ENCODE data around the gene ZNF839.

ZNF839 gene

GRCh38 chr14:102319351-102320032, at the start of gene ZNF839 (continued):
- TF ChIP-seq ZNF830 (tag by site-specific recombination; IDR thresholded peaks at IDR 0.05; ENCODE audit: low read depth) (no peak), ZNF658 (tag by site-specific recombination; IDR thresholded peaks at IDR 0.05) (no peak), ZNF140 (tag by site-specific recombination; IDR thresholded peaks at IDR 0.05) (no peak), ZNF768 (tag by site-specific recombination; IDR thresholded peaks at IDR 0.05) (0 out of 2 replicates have a peak, but pooled peaks have one; percentile 11), ZNF776 (tag by site-specific recombination; IDR thresholded peaks at IDR 0.05; ENCODE audit: borderline replicate concordance) (no peak), ZNF843 (tag by site-specific recombination; IDR thresholded peaks at IDR 0.05) (0 out of 2 replicates have a peak, but pooled peaks have one; percentile 31), KLF16 (tag by site-specific recombination; IDR thresholded peaks at IDR 0.05) (peak; percentile 92), ATF2 (tag by site-specific recombination; IDR thresholded peaks at IDR 0.05; ENCODE audit: low read depth) (peak; percentile 97), ZNF660 (tag by site-specific recombination; IDR thresholded peaks at IDR 0.05) (peak; percentile 85; the same call in 1 of the 2 replicates), ZNF311 (tag by site-specific recombination; IDR thresholded peaks at IDR 0.05; ENCODE audit: borderline replicate concordance) (no peak), TCF7L2 (IDR thresholded peaks at IDR 0.05; ENCODE audit: borderline replicate concordance, low read depth, low read length) (no peak), ZNF24 (tag by site-specific recombination; IDR thresholded peaks at IDR 0.05) (0 out of 2 replicates have a peak, but pooled peaks have one; percentile 43), ZNF184 (tag by site-specific recombination; IDR thresholded peaks at IDR 0.05) (peak; percentile 56; the same call in 1 of the 2 replicates), HOXC10 (CRISPR knock-in tag; IDR thresholded peaks at IDR 0.05) (no peak), ZNF747 (tag by site-specific recombination; IDR thresholded peaks at IDR 0.05) (no peak), ZNF404 (tag by site-specific recombination; IDR thresholded peaks at IDR 0.05) (no peak), ZNF132 (tag by site-specific recombination; IDR thresholded peaks at IDR 0.05; ENCODE audit: borderline replicate concordance) (no peak), ZNF777 (tag by site-specific recombination; IDR thresholded peaks at IDR 0.05; ENCODE audit: borderline replicate concordance) (no peak), HIC1 (tag by site-specific recombination; IDR thresholded peaks at IDR 0.05) (no peak), ZNF501 (tag by site-specific recombination; IDR thresholded peaks at IDR 0.05) (peak; percentile 64; the same call in 1 of the 2 replicates), IKZF3 (tag by site-specific recombination; IDR thresholded peaks at IDR 0.05) (peak; percentile 67; the same call in 1 of the 2 replicates), ZNF530 (tag by site-specific recombination; IDR thresholded peaks at IDR 0.05; ENCODE audit: low read depth) (no peak), ZNF610 (tag by site-specific recombination; IDR thresholded peaks at IDR 0.05; ENCODE audit: borderline replicate concordance) (no peak), SCRT2 (tag by site-specific recombination; IDR thresholded peaks at IDR 0.05) (no peak), ZNF335 (tag by site-specific recombination; conservative IDR thresholded peaks at IDR 0.05) (peak; percentile 92), WT1 (tag by site-specific recombination; IDR thresholded peaks at IDR 0.05) (no peak), EGR2 (tag by site-specific recombination; IDR thresholded peaks at IDR 0.05; ENCODE audit: low read depth) (no peak), ZFP37 (tag by site-specific recombination; IDR thresholded peaks at IDR 0.05) (no peak), KLF7 (tag by site-specific recombination; IDR thresholded peaks at IDR 0.05; ENCODE audit: borderline replicate concordance) (peak; percentile 87), ZSCAN23 (tag by site-specific recombination; IDR thresholded peaks at IDR 0.05) (peak; percentile 46; the same call in 1 of the 2 replicates), YY2 (tag by site-specific recombination; IDR thresholded peaks at IDR 0.05) (peak; percentile 82), ZFHX2 (tag by site-specific recombination; conservative IDR thresholded peaks at IDR 0.05) (no peak; the same call in 1 of the 2 replicates), ZNF621 (tag by site-specific recombination; IDR thresholded peaks at IDR 0.05) (no peak), ZBTB48 (tag by site-specific recombination; IDR thresholded peaks at IDR 0.05) (0 out of 2 replicates have a peak, but pooled peaks have one; percentile 47), ZNF391 (tag by site-specific recombination; IDR thresholded peaks at IDR 0.05; ENCODE audit: borderline replicate concordance, low read depth) (peak; percentile 52), SP7 (tag by site-specific recombination; IDR thresholded peaks at IDR 0.05) (peak; percentile 74), ZNF677 (tag by site-specific recombination; IDR thresholded peaks at IDR 0.05) (peak; percentile 58; the same call in 1 of the 2 replicates), ZNF221 (tag by site-specific recombination; IDR thresholded peaks at IDR 0.05; ENCODE audit: borderline replicate concordance) (no peak), YY1 (tag by site-specific recombination; IDR thresholded peaks at IDR 0.05) (peak; percentile 86), ZFP41 (tag by site-specific recombination; IDR thresholded peaks at IDR 0.05; ENCODE audit: borderline replicate concordance) (no peak)
